K562 (cell line): Measurements from ENCODE around the gene POLN.
A peak's percentile ranks its signal among the peaks of the same experiment; 100 is the strongest.

Experiments
- BHLHE40 ChIP-seq: IDR thresholded peaks from 2 replicates; pipeline ENCODE4 v1.6.1; 2011; ENCODE audit warnings: low read length, improper control_type of control experiment
- JUN ChIP-seq, 2 experiments: sonication (generic) in 1 of 2; formaldehyde crosslinking in 1 of 2; IDR thresholded peaks; 2 replicates each; pipeline versions ENCODE4 v1.6.1 to v1.8.0; 2012 to 2022; ENCODE audit warnings: borderline replicate concordance in 2 of 2, mild to moderate bottlenecking in 2 of 2, improper control_type of control experiment in 1 of 2, low read depth in 1 of 2, low read length in 1 of 2, missing genetic modification reagents in 1 of 2
- TF ChIP-seq, protein P1 (sequence below), 2 experiments: fragments of 450-650 bp; formaldehyde crosslinking in 1 of 2; IDR thresholded peaks; 2 replicates each; pipeline versions ENCODE4 v1.4.0 to v1.6.1; 2014 to 2020; ENCODE audit warnings: mild to moderate bottlenecking in 2 of 2, borderline replicate concordance in 1 of 2, low read depth in 1 of 2

DNA sequence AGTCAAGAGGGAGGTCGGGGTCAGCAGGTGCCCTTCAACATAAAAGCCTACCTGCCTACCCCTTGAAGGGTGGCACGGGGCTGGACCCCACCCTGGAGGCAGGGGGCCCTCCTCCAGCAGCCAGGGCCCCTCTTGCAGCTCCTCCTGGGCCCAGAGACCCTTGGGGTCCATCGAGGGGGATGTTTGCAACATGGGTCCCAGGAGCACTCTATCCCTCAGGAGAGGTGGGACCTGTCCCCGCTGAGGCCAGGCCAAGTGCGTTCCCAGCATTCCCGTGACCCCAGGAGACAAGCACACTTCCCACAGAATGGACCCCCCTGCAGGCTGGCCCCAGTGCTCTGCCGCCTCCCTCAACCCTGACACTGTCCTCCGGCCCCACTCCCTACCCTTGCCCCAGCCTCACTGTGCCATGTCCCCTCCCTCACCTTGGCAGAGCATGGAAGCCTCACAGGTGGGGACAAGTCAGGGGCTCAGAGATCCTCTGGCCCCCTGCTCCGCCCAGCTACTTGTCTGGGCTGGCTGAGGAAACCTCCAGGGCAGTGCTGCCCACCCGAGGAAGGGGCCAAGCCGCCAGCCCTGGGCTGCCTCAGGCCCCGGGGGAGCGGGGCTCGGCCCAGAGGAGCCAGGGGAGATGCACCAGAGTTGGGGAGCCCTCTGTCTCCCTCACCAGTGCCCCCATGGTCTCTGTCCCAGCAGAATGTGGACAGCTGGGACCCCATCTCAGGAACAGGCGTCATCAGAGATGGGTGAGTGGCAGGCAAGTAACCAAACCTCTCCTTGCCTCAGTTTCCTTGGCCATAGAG lies 17.8 kb upstream of the POLN start:
- TF ChIP-seq JUN (IDR thresholded peaks at IDR 0.05; ENCODE audit: borderline replicate concordance, low read depth, low read length) (no peak), JUN (CRISPR knock-in tag; IDR thresholded peaks at IDR 0.05; ENCODE audit: borderline replicate concordance) (0 out of 2 replicates have a peak, but pooled peaks have one; percentile 35), BHLHE40 (no peak)
- TF ChIP-seq, protein P1, sequence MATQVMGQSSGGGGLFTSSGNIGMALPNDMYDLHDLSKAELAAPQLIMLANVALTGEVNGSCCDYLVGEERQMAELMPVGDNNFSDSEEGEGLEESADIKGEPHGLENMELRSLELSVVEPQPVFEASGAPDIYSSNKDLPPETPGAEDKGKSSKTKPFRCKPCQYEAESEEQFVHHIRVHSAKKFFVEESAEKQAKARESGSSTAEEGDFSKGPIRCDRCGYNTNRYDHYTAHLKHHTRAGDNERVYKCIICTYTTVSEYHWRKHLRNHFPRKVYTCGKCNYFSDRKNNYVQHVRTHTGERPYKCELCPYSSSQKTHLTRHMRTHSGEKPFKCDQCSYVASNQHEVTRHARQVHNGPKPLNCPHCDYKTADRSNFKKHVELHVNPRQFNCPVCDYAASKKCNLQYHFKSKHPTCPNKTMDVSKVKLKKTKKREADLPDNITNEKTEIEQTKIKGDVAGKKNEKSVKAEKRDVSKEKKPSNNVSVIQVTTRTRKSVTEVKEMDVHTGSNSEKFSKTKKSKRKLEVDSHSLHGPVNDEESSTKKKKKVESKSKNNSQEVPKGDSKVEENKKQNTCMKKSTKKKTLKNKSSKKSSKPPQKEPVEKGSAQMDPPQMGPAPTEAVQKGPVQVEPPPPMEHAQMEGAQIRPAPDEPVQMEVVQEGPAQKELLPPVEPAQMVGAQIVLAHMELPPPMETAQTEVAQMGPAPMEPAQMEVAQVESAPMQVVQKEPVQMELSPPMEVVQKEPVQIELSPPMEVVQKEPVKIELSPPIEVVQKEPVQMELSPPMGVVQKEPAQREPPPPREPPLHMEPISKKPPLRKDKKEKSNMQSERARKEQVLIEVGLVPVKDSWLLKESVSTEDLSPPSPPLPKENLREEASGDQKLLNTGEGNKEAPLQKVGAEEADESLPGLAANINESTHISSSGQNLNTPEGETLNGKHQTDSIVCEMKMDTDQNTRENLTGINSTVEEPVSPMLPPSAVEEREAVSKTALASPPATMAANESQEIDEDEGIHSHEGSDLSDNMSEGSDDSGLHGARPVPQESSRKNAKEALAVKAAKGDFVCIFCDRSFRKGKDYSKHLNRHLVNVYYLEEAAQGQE (IDR thresholded peaks at IDR 0.05; ENCODE audit: borderline replicate concordance) = no peak
- TF ChIP-seq, protein P1 (CRISPR knock-in tag; IDR thresholded peaks at IDR 0.05; ENCODE audit: low read depth) = no peak
